Measurements from ENCODE around the gene RBM33.

RBM33 gene

DNA sequence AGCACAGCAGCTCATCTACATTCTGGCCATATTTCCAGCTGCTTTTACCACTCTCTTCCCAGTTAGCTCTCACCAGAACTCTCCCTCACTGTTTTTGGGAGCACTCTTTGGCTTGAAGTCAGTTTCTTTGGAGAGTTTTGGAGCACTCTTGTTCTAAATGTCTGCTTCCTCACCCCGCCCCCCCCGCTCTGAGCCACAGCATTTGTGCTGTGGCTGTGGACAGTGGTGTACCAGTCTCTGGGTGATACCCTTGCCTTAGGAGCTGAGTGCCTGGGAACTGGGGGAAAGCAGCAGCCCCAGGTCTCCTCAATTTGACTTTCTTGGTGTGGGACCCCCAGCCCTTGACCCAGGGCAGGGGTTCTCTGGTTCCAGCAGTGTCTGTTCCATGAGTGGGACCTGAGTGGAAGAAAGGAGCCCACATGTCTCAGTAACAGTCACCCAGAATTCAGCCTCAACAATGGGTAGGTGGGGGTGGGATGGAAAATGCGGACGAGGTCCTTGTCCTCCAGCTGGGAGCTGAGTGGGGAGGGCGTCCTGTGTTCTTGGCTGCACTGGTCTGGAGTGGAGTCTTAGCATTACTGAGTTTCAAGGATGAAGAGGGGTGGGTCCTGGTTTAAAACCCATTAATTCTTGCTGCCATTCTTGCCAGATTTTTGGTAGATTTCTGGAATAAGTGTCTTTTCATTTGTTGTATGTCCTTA, 18.0 kb downstream of the RBM33 start:
- no peak for TF ChIP-seq TEAD4 (IDR thresholded peaks at IDR 0.05)
- no peak for TF ChIP-seq RAD21 (IDR thresholded peaks at IDR 0.05; ENCODE audit: low read depth)
- TF ChIP-seq NFIC (IDR thresholded peaks at IDR 0.05), result no peak
- no peak for TF ChIP-seq EGR1 (IDR thresholded peaks at IDR 0.05)
- no peak for TF ChIP-seq CEBPB (IDR thresholded peaks at IDR 0.05)
- no peak for TF ChIP-seq YY1 (IDR thresholded peaks at IDR 0.05; ENCODE audit: low read depth)
- TF ChIP-seq TAF1 (IDR thresholded peaks at IDR 0.05; ENCODE audit: low read depth), result no peak
- no peak for TF ChIP-seq TCF12 (IDR thresholded peaks at IDR 0.05; ENCODE audit: low read depth)
- TF ChIP-seq, protein P1, sequence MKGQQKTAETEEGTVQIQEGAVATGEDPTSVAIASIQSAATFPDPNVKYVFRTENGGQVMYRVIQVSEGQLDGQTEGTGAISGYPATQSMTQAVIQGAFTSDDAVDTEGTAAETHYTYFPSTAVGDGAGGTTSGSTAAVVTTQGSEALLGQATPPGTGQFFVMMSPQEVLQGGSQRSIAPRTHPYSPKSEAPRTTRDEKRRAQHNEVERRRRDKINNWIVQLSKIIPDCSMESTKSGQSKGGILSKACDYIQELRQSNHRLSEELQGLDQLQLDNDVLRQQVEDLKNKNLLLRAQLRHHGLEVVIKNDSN (IDR thresholded peaks at IDR 0.05), result no peak
- no peak for TF ChIP-seq ZBTB7A (IDR thresholded peaks at IDR 0.05; ENCODE audit: low read depth)
- TF ChIP-seq CREB1 (IDR thresholded peaks at IDR 0.05; ENCODE audit: low read depth), result no peak
- TF ChIP-seq FOXM1 (IDR thresholded peaks at IDR 0.05; ENCODE audit: borderline replicate concordance, low read depth), result no peak
- TF ChIP-seq EP300 (IDR thresholded peaks at IDR 0.05; ENCODE audit: borderline replicate concordance), result no peak
- TF ChIP-seq, protein P2, sequence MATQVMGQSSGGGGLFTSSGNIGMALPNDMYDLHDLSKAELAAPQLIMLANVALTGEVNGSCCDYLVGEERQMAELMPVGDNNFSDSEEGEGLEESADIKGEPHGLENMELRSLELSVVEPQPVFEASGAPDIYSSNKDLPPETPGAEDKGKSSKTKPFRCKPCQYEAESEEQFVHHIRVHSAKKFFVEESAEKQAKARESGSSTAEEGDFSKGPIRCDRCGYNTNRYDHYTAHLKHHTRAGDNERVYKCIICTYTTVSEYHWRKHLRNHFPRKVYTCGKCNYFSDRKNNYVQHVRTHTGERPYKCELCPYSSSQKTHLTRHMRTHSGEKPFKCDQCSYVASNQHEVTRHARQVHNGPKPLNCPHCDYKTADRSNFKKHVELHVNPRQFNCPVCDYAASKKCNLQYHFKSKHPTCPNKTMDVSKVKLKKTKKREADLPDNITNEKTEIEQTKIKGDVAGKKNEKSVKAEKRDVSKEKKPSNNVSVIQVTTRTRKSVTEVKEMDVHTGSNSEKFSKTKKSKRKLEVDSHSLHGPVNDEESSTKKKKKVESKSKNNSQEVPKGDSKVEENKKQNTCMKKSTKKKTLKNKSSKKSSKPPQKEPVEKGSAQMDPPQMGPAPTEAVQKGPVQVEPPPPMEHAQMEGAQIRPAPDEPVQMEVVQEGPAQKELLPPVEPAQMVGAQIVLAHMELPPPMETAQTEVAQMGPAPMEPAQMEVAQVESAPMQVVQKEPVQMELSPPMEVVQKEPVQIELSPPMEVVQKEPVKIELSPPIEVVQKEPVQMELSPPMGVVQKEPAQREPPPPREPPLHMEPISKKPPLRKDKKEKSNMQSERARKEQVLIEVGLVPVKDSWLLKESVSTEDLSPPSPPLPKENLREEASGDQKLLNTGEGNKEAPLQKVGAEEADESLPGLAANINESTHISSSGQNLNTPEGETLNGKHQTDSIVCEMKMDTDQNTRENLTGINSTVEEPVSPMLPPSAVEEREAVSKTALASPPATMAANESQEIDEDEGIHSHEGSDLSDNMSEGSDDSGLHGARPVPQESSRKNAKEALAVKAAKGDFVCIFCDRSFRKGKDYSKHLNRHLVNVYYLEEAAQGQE (IDR thresholded peaks at IDR 0.05; ENCODE audit: low read depth), result no peak
- TF ChIP-seq, protein P3, sequence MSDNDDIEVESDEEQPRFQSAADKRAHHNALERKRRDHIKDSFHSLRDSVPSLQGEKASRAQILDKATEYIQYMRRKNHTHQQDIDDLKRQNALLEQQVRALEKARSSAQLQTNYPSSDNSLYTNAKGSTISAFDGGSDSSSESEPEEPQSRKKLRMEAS (IDR thresholded peaks at IDR 0.05), result no peak

DNA sequence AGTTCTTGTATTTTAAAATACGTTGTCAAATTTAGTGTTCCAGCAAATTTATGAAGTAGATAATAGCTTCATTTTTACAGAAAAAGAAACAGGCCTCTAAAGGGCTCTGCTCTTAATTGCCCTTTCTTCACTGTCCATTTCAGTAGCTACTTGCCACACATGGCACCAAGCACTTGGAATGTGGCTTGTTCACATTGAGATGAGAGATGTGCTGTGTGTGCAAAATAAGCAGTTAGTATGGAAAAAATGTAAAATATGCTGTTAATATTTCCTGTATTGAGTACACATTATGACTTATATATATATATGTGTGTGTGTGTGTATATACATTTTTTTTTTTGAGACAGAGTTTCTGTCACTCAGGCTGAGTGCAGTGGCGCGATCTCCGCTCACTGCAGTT, 19.5 kb downstream of the RBM33 start:
- TF ChIP-seq TCF12 (IDR thresholded peaks at IDR 0.05; ENCODE audit: low read depth), result no peak
- TF ChIP-seq TEAD4 (IDR thresholded peaks at IDR 0.05), result no peak
- no peak for TF ChIP-seq EGR1 (IDR thresholded peaks at IDR 0.05)
- no peak for TF ChIP-seq TAF1 (IDR thresholded peaks at IDR 0.05; ENCODE audit: low read depth)
- no peak for TF ChIP-seq NFIC (IDR thresholded peaks at IDR 0.05)
- TF ChIP-seq, protein P1 (IDR thresholded peaks at IDR 0.05), result no peak
- no peak for TF ChIP-seq RAD21 (IDR thresholded peaks at IDR 0.05; ENCODE audit: low read depth)
- no peak for TF ChIP-seq FOXM1 (IDR thresholded peaks at IDR 0.05; ENCODE audit: borderline replicate concordance, low read depth)
- TF ChIP-seq CREB1 (IDR thresholded peaks at IDR 0.05; ENCODE audit: low read depth), result no peak

DNA sequence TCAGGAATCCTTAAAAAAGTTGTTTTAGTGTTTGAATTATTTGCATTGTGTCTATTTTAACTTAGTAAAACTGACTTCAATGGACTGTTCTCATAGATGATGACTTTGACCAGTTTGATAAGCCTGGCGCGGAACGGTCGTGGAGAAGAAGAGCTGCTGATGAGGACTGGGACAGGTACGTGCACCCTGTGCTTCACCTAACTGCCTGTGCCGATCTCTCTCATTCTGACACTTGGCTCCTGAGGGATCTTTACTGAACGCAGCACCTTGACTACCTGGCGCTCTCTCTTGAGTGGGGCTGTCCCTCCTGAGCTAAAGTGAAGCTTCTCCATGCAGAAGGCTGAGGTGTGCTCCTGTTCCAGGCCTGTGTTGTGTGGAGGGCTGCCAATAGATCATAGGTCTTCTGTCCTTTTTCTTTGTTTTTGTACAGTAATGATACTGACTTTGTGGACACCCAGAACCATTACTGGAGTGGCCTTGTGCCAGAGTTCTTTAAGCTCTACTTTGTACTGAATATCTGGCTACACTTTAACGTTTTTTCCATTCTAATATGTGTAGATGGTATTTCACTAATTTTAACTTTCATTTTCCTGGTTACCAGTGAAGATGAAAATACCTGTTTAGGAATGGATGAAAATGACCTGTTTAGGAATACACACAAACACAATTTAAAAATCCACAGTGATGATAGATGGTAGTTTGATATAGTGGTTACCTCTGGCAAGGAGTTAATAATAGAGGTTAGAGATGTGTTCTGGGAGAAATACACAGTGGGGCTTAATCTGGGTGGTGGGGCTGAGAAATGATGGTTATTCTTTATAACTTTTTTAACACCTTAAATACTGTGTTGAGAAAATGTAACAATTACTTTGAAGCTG, 20.9 kb downstream of the RBM33 start:
- TF ChIP-seq EP300 (IDR thresholded peaks at IDR 0.05; ENCODE audit: borderline replicate concordance), result no peak
- TF ChIP-seq NFIC (IDR thresholded peaks at IDR 0.05), result no peak
- TF ChIP-seq CEBPB (IDR thresholded peaks at IDR 0.05), result no peak
- TF ChIP-seq FOXM1 (IDR thresholded peaks at IDR 0.05; ENCODE audit: borderline replicate concordance, low read depth), result no peak

DNA sequence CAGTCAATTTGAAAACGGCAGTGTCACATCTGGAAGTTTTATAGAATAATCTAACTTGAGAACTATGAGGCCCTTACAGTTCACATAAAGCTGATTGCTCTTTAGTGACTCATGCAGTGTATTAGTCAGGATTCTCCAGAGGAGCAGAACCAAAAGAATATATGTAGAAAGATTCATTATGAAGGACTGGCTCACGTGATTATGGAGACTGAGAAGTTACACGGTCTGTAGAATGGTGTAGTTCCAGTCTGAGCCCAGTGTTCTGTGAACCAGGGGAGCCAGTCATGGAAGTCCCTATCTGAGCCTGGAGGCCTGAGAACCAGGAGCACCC, 21.5 kb downstream of the RBM33 start:
- TF ChIP-seq, protein P1 (IDR thresholded peaks at IDR 0.05), result peak; percentile 49; the same call in 1 of the 2 replicates
- TF ChIP-seq TCF12 (IDR thresholded peaks at IDR 0.05; ENCODE audit: low read depth) (no peak), NFIC (IDR thresholded peaks at IDR 0.05) (no peak)

DNA sequence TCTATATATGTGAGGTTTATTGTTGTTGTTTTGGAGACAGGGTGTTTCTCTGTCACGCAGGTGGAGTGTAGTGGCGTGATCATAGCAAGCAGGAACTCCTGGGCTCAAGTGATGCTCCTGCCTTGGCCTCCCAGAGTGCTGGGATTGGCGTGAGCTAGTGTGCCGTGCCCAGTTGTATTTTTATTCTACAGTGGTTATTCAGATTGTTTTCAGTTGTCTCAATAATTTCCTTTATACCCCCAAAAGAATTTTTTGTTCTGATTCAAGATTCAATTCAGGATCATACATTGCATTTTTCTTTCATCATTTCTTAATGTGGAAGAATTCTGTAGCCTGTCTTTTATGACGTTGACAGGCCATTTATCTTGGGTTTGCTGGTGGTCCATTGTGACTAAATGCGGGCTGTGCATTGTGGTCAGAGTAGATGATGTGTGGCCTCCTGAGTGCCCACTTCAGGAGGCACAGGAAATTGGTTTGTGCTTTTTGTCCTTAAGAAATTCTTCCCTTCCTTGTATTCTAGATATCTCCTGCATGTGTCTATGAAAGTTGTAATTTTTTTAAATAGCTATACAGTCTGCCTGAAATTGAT, 22.9 kb downstream of the RBM33 start:
- TF ChIP-seq, protein P2 (IDR thresholded peaks at IDR 0.05; ENCODE audit: low read depth), result no peak
- no peak for TF ChIP-seq TAF1 (IDR thresholded peaks at IDR 0.05; ENCODE audit: low read depth)
- no peak for TF ChIP-seq FOXM1 (IDR thresholded peaks at IDR 0.05; ENCODE audit: borderline replicate concordance, low read depth)
- no peak for TF ChIP-seq EP300 (IDR thresholded peaks at IDR 0.05; ENCODE audit: borderline replicate concordance)
- no peak for TF ChIP-seq TCF12 (IDR thresholded peaks at IDR 0.05; ENCODE audit: low read depth)
- no peak for TF ChIP-seq CREB1 (IDR thresholded peaks at IDR 0.05; ENCODE audit: low read depth)
- no peak for TF ChIP-seq CEBPB (IDR thresholded peaks at IDR 0.05)
- no peak for TF ChIP-seq ZBTB7A (IDR thresholded peaks at IDR 0.05; ENCODE audit: low read depth)
- no peak for TF ChIP-seq NFIC (IDR thresholded peaks at IDR 0.05)
- TF ChIP-seq RAD21 (IDR thresholded peaks at IDR 0.05; ENCODE audit: low read depth), result no peak
- TF ChIP-seq, protein P3 (IDR thresholded peaks at IDR 0.05), result no peak
- TF ChIP-seq, protein P1 (IDR thresholded peaks at IDR 0.05), result no peak
- no peak for TF ChIP-seq EGR1 (IDR thresholded peaks at IDR 0.05)
- no peak for TF ChIP-seq YY1 (IDR thresholded peaks at IDR 0.05; ENCODE audit: low read depth)
- TF ChIP-seq TEAD4 (IDR thresholded peaks at IDR 0.05), result no peak
